ENCODE results near the gene SIPA1L2.
A peak's percentile ranks its signal among the peaks of the same experiment; 100 is the strongest.
"Not testable (repeated sequence)": the region's sequence is repeated elsewhere in the genome, so short reads cannot be mapped to it uniquely, and the experiment has no call there.

The SIPA1L2 gene

GRCh38 chr1:232620356-232620969, 9.5 kb downstream of the SIPA1L2 start:
- DNase-seq (ENCODE audit: low read depth, low spot score): no peak
- H3K27ac ChIP-seq: no peak overlapping the region

DNA sequence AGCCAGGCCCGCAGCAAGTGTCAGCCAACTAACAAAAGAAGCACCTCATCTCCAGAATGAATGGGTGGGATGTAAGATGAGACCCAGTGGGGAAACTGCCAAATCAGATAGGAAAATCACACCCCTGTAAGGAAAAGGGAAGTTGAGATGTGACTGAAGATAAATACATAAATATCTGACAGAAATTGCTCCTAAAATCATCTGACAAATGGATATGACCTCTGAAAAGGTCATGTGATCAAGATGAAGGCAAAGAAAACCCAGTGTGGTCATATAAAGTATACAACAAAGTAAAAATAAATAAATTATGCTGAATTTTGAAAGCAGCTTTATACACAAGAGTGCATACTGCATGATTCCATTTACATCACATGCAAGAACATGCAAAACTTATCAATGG, 12.7 kb downstream of the SIPA1L2 start:
- H3K27ac ChIP-seq: no peak overlapping the region
- no peak for DNase-seq (ENCODE audit: low read depth, low spot score)

DNA sequence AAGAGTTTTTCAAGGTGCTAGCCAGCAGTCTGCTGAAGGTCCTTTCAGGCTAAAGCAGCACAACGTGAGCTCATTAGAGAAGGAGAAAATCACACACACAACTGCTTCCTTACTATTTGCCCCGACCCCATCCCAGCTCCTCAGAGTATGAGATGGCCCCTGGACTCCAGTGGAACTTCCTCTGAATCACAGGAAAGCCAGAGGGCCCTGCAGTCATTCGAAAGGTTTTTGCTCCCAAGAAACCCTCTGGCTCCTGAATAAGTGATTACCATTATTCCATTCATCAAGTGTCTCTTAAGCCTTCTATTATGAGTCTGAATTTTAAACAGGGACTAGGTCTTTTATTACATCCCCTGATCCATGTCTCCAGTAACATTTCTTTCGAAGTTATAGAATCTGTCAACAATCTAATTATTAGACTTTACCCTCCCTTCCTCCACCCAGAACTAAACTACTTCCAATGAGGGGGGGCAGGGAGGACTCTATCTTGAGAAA, 14.6 kb downstream of the SIPA1L2 start:
- no peak for DNase-seq (ENCODE audit: low read depth, low spot score)
- no peak overlapping the region for H3K27ac ChIP-seq

GRCh38 chr1:232614811-232615210, 15.1 kb downstream of the SIPA1L2 start:
- no peak for DNase-seq (ENCODE audit: low read depth, low spot score)
- peak overlapping the region; percentile 57 for H3K27ac ChIP-seq

DNA sequence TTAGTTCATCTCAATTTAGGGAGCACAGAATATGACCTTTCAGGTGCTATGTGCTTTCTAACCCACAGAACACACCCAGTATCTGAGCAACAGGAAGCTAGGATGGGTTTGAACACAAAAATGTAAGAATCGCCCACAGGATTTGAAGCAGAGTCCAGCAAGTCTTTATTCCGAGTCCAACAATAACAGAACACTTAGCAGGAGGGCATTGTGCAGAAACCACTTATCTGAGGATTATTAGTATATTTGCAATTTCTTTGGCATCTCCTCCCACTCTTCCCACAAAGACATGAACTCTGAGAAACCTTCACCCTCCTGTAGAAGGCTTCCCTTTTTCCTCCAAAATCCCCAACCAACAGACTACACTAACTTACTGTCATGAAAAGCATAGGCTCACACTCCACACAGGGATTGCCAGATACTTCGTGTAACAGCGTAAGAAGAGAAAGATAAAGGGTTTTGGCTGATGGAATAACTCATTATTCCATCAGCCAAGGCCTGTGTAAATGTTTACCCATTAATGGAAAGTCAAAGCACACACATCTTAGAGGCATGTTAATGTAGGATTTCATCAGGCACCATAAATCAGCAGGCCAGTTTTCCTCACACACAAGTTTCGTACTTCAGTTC, 16.1 kb downstream of the SIPA1L2 start:
- peak overlapping the region; percentile 57 for H3K27ac ChIP-seq
- no peak for DNase-seq (ENCODE audit: low read depth, low spot score)

- not testable (repeated sequence) for H3K27ac ChIP-seq; DNase-seq (ENCODE audit: low read depth, low spot score)
These were observed 17.1 kb downstream of the SIPA1L2 start for GRCh38 chr1:232612836-232613235.

- no peak overlapping the region for H3K27ac ChIP-seq
- DNase-seq (ENCODE audit: low read depth, low spot score): no peak
These were observed 18.1 kb downstream of the SIPA1L2 start for GRCh38 chr1:232611834-232612233.

DNA sequence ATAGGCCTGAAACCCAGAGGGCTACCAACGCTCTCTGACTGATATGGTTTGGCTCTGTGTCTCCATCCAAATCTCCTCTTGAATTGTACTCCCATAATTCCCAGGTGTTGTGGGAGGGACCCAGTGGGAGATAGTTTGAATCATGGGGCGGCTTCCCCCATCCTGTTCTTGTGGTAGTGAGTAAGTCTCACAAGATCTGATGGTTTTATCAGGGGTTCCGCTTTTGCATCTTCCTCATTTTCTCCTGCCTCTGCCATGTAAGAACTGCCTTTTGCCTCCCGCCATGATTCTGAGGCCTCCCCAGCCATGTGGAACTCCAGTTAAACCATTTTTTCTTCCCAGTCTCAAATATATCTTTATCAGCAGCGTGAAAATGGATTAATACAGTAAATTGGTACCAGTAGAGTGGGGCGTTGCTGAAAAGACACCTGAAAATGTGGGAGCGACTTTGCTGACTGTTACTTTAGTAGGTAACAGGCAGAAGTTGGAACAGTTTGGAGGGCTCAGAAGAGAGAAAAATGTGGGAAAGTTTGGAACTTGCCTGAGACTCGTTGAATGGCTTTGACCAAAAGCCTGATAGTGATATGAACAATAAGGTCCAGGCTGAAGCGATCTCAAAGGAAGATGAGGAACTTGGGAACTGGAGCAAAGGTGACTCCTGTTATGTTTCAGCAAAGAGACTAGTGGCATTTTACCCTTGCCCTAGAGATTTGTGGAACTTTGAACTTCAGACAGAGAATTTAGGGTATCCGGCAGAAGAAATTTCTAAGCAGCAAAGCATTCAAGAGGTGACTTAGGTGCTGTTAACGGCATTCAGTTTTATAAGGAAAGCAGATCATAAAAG, 18.8 kb downstream of the SIPA1L2 start:
- not testable (repeated sequence) for DNase-seq (ENCODE audit: low read depth, low spot score); H3K27ac ChIP-seq

GRCh38 chr1:232610192-232610901, 19.6 kb downstream of the SIPA1L2 start:
- no peak for DNase-seq (ENCODE audit: low read depth, low spot score)

DNA sequence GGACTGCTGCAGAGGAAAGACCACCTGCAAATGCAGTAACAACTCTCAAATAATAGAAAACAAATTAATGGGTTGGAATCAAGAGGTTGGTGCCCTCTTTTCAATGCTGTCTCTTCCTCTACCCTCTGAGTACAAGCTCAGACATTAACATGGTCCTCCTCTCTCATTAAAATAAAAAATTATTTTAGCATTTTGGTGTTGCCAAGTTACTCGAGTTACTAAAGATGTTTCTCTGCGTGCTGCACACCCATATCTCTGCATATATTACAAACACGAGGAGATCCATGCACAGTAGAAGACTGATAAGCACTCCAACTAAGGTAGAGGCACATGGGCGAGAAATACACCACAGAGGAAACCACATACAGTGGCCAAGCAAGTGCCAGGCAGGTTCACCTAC, 21.5 kb downstream of the SIPA1L2 start:
- H3K27ac ChIP-seq: no peak overlapping the region
- DNase-seq (ENCODE audit: low read depth, low spot score): no peak

More at GRCh38 chr1:232610192-232610901, 19.6 kb downstream of the SIPA1L2 start:
- no peak overlapping the region for H3K27ac ChIP-seq

DNA sequence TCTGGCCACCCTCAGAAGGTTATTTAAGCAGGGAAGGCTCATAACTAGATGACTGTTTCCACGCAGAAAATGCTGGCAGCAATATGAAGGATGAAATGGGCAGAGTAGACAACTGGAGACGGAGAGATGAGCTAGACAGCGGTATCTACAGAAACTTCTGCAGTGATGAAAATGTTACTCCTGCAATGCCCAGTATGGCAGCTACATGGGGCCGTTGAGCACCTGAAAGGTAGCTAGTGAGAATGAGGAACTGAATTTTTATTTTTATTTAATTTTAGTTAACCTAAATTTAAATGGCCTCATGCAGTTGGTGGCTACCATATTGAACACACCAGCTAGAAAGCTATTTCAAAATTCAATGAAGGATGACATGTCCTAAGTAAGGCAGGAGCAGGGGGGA, 27.3 kb downstream of the SIPA1L2 start:
- DNase-seq (ENCODE audit: low read depth, low spot score): no peak
- no peak overlapping the region for H3K27ac ChIP-seq

DNA sequence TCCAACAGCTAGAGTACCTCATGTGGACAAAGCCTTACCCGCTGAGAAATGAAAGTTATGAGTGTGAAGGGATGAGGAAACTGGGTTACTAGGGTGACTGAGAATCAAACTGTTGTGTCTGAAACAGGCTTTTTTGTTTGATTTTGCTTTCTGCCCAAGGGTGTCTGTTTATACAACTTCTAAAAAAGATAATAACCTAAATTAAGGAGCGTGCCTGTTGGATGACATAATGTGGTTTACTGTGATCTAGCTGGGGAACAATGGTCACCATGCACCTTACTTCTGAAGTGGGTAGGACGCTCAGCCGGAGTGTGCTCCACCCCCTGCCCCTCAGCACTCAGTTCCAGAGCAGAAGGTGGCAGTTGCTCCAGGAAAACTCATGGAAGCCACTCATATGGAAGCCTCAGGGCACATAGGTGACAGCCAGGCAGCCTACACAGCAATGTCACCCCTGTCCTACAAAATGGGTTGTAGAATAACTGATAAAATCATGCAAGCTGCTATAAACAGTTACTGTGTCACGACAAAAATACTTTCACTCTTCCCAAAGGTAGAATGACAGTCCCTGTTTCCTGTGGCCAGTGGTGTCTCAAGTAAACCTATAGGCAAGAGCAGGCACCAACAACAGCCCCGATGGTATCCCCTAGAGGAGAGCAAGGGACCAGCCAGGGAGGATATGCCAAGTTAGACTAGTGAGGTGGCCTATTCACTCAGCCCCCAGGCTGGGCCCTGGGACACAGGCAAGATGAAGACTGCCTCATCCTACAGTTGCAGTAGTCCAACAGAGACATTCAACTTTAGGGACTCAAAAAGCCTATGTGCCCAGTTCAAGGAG, 29.3 kb downstream of the SIPA1L2 start:
- DNase-seq (ENCODE audit: low read depth, low spot score): no peak

GRCh38 chr1:232599178-232600041, 30.5 kb downstream of the SIPA1L2 start:
- no peak for DNase-seq (ENCODE audit: low read depth, low spot score)
- H3K27ac ChIP-seq: no peak overlapping the region

More for the DNA sequence above, 29.3 kb downstream of the SIPA1L2 start:
- H3K27ac ChIP-seq: no peak overlapping the region

DNA sequence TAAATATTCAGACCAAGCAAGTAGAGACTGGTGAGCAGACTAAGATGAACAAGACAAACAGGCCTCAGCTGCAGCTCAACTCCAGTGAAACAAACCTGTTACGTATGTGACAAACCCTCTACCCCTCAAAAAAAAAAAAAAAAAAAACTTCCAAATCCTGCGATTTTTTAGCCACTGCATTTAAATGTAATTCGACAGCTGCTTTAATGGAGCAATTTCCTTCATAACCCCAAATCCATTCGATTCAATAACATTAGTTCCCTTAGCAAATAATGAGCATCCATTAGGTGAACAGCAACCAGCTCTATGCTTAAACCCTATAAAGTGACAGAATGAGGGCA, 31.1 kb downstream of the SIPA1L2 start:
- DNase-seq (ENCODE audit: low read depth, low spot score): no peak
- no peak overlapping the region for H3K27ac ChIP-seq

DNA sequence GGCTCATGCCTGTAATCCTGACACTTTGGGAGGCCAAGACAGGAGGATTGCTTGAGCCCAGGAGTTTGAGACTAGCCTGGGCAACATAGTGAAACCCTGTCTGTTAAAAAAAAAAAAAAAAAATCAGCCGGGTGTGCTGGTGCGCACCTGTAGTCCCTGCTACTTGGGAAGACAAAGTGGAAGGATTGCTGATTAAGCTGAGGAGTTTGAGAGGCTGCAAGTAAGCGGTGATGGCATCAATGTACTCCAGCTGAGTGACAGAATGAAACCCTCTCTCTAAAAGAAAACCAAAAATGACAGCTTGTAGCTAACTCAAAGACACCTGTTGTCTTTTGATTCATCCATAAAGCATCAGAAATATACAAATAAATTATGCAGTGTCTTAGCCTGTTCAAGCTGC, 31.8 kb downstream of the SIPA1L2 start:
- no peak overlapping the region for H3K27ac ChIP-seq

DNA sequence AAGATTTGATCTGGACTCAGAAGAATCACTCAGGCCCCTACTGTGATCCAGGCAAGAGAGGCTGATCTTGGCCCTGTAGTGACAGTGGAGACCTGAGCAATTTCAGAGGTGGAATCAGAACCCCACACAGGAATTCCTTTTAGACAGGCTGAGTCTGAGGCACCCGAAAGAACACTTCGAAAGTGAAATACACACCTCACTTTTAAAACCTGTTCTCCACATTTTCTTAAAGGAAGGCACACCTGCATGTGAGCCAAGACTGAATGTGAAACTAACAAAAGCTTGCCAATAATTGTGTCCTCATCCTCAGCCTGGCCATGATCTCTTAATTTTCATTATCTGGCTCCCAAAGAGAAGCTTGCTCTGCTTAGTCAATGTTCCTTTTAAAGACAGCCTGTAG, 32.2 kb downstream of the SIPA1L2 start:
- DNase-seq (ENCODE audit: low read depth, low spot score): no peak
- H3K27ac ChIP-seq: no peak overlapping the region

More for the DNA sequence above, 31.8 kb downstream of the SIPA1L2 start:
- no peak for DNase-seq (ENCODE audit: low read depth, low spot score)

DNA sequence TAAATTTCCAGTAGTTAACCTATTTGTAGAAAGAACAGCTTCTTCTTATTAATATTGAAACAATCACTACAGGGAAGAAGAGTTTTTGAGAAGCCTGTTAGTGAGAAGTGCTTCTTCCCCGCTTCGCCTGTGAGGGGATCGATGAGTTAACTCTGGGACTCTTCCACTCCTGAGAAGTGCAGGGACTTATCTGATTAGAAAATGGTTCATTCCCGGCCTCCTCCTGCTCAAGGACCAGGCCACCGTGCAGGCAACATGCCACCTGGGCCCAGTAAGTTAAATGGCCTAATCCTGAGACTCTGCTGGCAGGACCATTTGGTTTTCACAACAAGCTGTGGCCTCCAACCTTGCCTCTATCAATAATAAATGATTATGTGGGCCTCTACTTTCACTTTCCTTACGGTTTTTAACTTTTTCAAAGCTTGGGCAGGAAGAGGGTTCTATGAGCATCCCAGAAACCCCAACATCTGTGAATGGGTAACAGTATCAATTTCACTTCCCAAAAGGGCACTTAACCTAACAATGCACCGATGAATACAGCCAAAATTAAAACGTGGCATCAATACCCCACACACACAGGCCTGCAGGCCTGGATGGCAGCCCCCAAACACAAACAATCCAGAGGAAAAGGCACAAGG, 33.1 kb downstream of the SIPA1L2 start:
- no peak for DNase-seq (ENCODE audit: low read depth, low spot score)
- no peak overlapping the region for H3K27ac ChIP-seq

All from epithelial cell of prostate (primary cell).